ENCODE results near the gene BET1L. TPM values are rescaled to one million over a fixed set of nuclear protein-coding genes. Genes with fewer than 3 reads are reported as not detected.

The BET1L gene
- total RNA-seq, 1 donor: 27.2 TPM

- no peak for DNase-seq (ENCODE audit: low read depth in 2 of 3, low spot score in 2 of 3)
These were observed 3.6 kb upstream of the BET1L start for GRCh38 chr11:210803-211180.

GRCh38 chr11:210122-210802, 3.1 kb upstream of the BET1L start:
- DNase-seq (ENCODE audit: low read depth in 2 of 3, low spot score in 2 of 3): no peak

- no peak for DNase-seq (ENCODE audit: low read depth in 2 of 3, low spot score in 2 of 3)
These were observed 2.3 kb upstream of the BET1L start for GRCh38 chr11:209275-210121.

GRCh38 chr11:208917-209260, 1.7 kb upstream of the BET1L start:
- no peak for DNase-seq (ENCODE audit: low read depth in 2 of 3, low spot score in 2 of 3)

GRCh38 chr11:208181-208916, 1.1 kb upstream of the BET1L start:
- peak; percentile 68 to 88 (median 82) for DNase-seq (ENCODE audit: low read depth in 2 of 3, low spot score in 2 of 3)

- DNase-seq (ENCODE audit: low read depth in 2 of 3, low spot score in 2 of 3): no peak
These were observed 623 bp upstream of the BET1L start for GRCh38 chr11:207863-208180.

- DNase-seq (ENCODE audit: low read depth in 2 of 3, low spot score in 2 of 3): no peak
These were observed 532 bp downstream of the BET1L start for GRCh38 chr11:206526-207207.

GRCh38 chr11:206002-206384, 1.2 kb downstream of the BET1L start:
- DNase-seq (ENCODE audit: low read depth in 2 of 3, low spot score in 2 of 3): no peak

- no peak for DNase-seq (ENCODE audit: low read depth in 2 of 3, low spot score in 2 of 3)
These were observed 1.8 kb downstream of the BET1L start for GRCh38 chr11:205221-206001.

GRCh38 chr11:204587-205109, 2.6 kb downstream of the BET1L start:
- no peak for DNase-seq (ENCODE audit: low read depth in 2 of 3, low spot score in 2 of 3)

GRCh38 chr11:203945-204586, 3.1 kb downstream of the BET1L start:
- no peak for DNase-seq (ENCODE audit: low read depth in 2 of 3, low spot score in 2 of 3)

- DNase-seq (ENCODE audit: low read depth in 2 of 3, low spot score in 2 of 3): no peak
These were observed 3.9 kb downstream of the BET1L start for GRCh38 chr11:203056-203944.

GRCh38 chr11:202490-202889, 4.7 kb downstream of the BET1L start:
- DNase-seq (ENCODE audit: low read depth in 2 of 3, low spot score in 2 of 3): no peak

GRCh38 chr11:201966-202365, 5.2 kb downstream of the BET1L start:
- DNase-seq (ENCODE audit: low read depth in 2 of 3, low spot score in 2 of 3): peak in 2 of 3 donors; percentile 34 to 57

GRCh38 chr11:200224-201003, 6.8 kb downstream of the BET1L start:
- DNase-seq (ENCODE audit: low read depth in 2 of 3, low spot score in 2 of 3): no peak

- DNase-seq (ENCODE audit: low read depth in 2 of 3, low spot score in 2 of 3): no peak
These were observed 7.4 kb downstream of the BET1L start for GRCh38 chr11:199782-200181.

- no peak for DNase-seq (ENCODE audit: low read depth in 2 of 3, low spot score in 2 of 3)
These were observed 8.1 kb downstream of the BET1L start for GRCh38 chr11:199004-199581.
